ENCODE results near the gene CIC. TPM values are rescaled to one million over a fixed set of nuclear protein-coding genes. Genes with fewer than 3 reads are reported as not detected.

CIC gene
- total RNA-seq, 4 donors from 2014 or later: 15.2 to 52.2 (median 41.5) TPM

- ATAC-seq: no peak
- Histone ChIP-seq H3K4me1 (peaks cover 47 to 50% of the 10 kb centered on the region in 2 donors), H3K27me3 (peaks cover 0 to 12% (median 10%) of the 10 kb centered on the region in 3 donors), H3K4me3 (no peak overlapping the region), H3K9me3 (no peaks in the 10 kb centered on the region), H3K27ac (no peak overlapping the region), H3K36me3 (no peaks in the 10 kb centered on the region)
- intact Hi-C loops (cut with DNase I; ENCODE audit: low total_unique reads): loop anchor here (10.0 kb wide), 2 partner anchors 146 to 294 kb away; partner anchors contain the start of genes CNFN and RABAC1
- TF ChIP-seq CTCF (IDR thresholded peaks at IDR 0.05 in 4 of 5, conservative IDR thresholded peaks at IDR 0.05 in 1 of 5): no peak
- TF ChIP-seq POLR2A (IDR thresholded peaks at IDR 0.05): no peak
- in situ Hi-C loops (cut with MboI; ENCODE audit: low sequenced_read_pairs in 4 of 4): loop anchor here in 1 of 4 donors (10.0 kb wide), 1 partner anchor 76 kb away; the partner anchor contains the start of gene MEGF8
- no peak for DNase-seq
Observed at GRCh38 chr19:42248270-42249148, 20.5 kb upstream of the CIC start.

GRCh38 chr19:42249149-42249750 lies 19.8 kb upstream of the CIC start:
- ATAC-seq (no peak), DNase-seq (no peak)
- Histone ChIP-seq H3K4me1 (peaks cover 41 to 43% of the 10 kb centered on the region in 2 donors), H3K27ac (peak overlapping the region in 2 of 4 donors; percentile 93 to 94), H3K27me3 (peaks cover 0 to 19% (median 15%) of the 10 kb centered on the region in 3 donors), H3K4me3 (no peak overlapping the region), H3K9me3 (no peaks in the 10 kb centered on the region), H3K36me3 (no peaks in the 10 kb centered on the region)
- intact Hi-C loops (cut with DNase I; ENCODE audit: low total_unique reads): loop anchor here (10.0 kb wide), 2 partner anchors 146 to 294 kb away; partner anchors contain the start of genes CNFN and RABAC1
- no peak for TF ChIP-seq CTCF (IDR thresholded peaks at IDR 0.05 in 4 of 5, conservative IDR thresholded peaks at IDR 0.05 in 1 of 5)
- no peak for TF ChIP-seq POLR2A (IDR thresholded peaks at IDR 0.05)
- in situ Hi-C loops (cut with MboI; ENCODE audit: low sequenced_read_pairs in 4 of 4): loop anchor here in 1 of 4 donors (10.0 kb wide), 1 partner anchor 76 kb away; the partner anchor contains the start of gene MEGF8

- H3K4me1 ChIP-seq: peaks cover 41 to 43% of the 10 kb centered on the region in 2 donors
- peaks cover 3 to 20% (median 19%) of the 10 kb centered on the region in 3 donors for H3K27me3 ChIP-seq
- TF ChIP-seq CTCF (IDR thresholded peaks at IDR 0.05 in 4 of 5, conservative IDR thresholded peaks at IDR 0.05 in 1 of 5) (no peak), POLR2A (IDR thresholded peaks at IDR 0.05) (no peak)
- peak overlapping the region; percentile 91 to 94 (median 92) for H3K27ac ChIP-seq
- ATAC-seq (no peak), DNase-seq (no peak)
- intact Hi-C loops (cut with DNase I; ENCODE audit: low total_unique reads): loop anchor here (10.0 kb wide), 2 partner anchors 145 to 295 kb away; partner anchors contain the start of genes CNFN and RABAC1
- in situ Hi-C loops (cut with MboI; ENCODE audit: low sequenced_read_pairs in 4 of 4): loop anchor here in 1 of 4 donors (10.0 kb wide), 1 partner anchor 75 kb away; the partner anchor contains the start of gene MEGF8
- H3K36me3 ChIP-seq: no peaks in the 10 kb centered on the region
- H3K9me3 ChIP-seq: no peaks in the 10 kb centered on the region
- H3K4me3 ChIP-seq: no peak overlapping the region
Observed at GRCh38 chr19:42249769-42250168, 19.3 kb upstream of the CIC start.

- Histone ChIP-seq H3K4me3 (peak overlapping the region in 2 of 4 donors; percentile 5 to 36), H3K36me3 (no peaks in the 10 kb centered on the region), H3K27ac (peak overlapping the region; percentile 91 to 94 (median 92)), H3K9me3 (no peaks in the 10 kb centered on the region), H3K4me1 (peaks cover 36 to 38% of the 10 kb centered on the region in 2 donors), H3K27me3 (peaks cover 4 to 20% (median 20%) of the 10 kb centered on the region in 3 donors)
- no peak for ATAC-seq
- TF ChIP-seq POLR2A (IDR thresholded peaks at IDR 0.05) (no peak), CTCF (IDR thresholded peaks at IDR 0.05 in 4 of 5, conservative IDR thresholded peaks at IDR 0.05 in 1 of 5) (no peak)
- peak in 1 of 2 donors; percentile 41 for DNase-seq
- in situ Hi-C loops (cut with MboI; ENCODE audit: low sequenced_read_pairs in 4 of 4) (no loop called here), intact Hi-C loops (cut with DNase I; ENCODE audit: low total_unique reads) (no loop called here)
Observed at GRCh38 chr19:42250183-42250665, 18.8 kb upstream of the CIC start.
